Trophoblast cell (in vitro differentiated cells and primary cell): Measurements from ENCODE around the gene RNF34.

Experiments
- DNase-seq, 2 donors: peaks; one replicate each; pipeline ENCODE4 v3.0.0-alpha.2; 2016
- H2AFZ ChIP-seq: 2 replicates; pipeline ENCODE4 v1.6.1; 2013; ENCODE audit warnings: low read length, moderate library complexity, mild to moderate bottlenecking; ENCODE audit not compliant: insufficient read depth, poor library complexity
- H2AK5ac ChIP-seq: 2 replicates; pipeline ENCODE4 v1.6.1; 2013; ENCODE audit warnings: mild to moderate bottlenecking, low read length
- H2BK120ac ChIP-seq: 2 replicates; pipeline ENCODE4 v1.6.1; 2013; ENCODE audit warnings: low read length, mild to moderate bottlenecking, moderate library complexity; ENCODE audit not compliant: insufficient read depth, poor library complexity
- H2BK12ac ChIP-seq: 2 replicates; pipeline ENCODE4 v1.6.1; 2013; ENCODE audit warnings: mild to moderate bottlenecking, low read length, moderate library complexity
- H2BK5ac ChIP-seq: 2 replicates; pipeline ENCODE4 v1.6.1; 2013; ENCODE audit warnings: low read length, low read depth, moderate library complexity, mild to moderate bottlenecking; ENCODE audit not compliant: poor library complexity
- H3K14ac ChIP-seq: 2 replicates; pipeline ENCODE4 v1.6.1; 2013; ENCODE audit warnings: mild to moderate bottlenecking, low read length
- H3K18ac ChIP-seq: 2 replicates; pipeline ENCODE4 v1.6.1; 2013; ENCODE audit warnings: mild to moderate bottlenecking, low read length
- H3K23ac ChIP-seq: 2 replicates; pipeline ENCODE4 v1.6.1; 2013; ENCODE audit warnings: low read length
- H3K27ac ChIP-seq: 2 replicates; pipeline ENCODE4 v1.5.1; 2013; ENCODE audit warnings: low read depth, mild to moderate bottlenecking, inconsistent platforms, low read length, moderate library complexity
- H3K27me3 ChIP-seq: 2 replicates; pipeline ENCODE4 v1.6.1; 2013; ENCODE audit warnings: inconsistent platforms, mild to moderate bottlenecking, low read length, moderate library complexity; ENCODE audit not compliant: insufficient read depth
- H3K36me3 ChIP-seq, 2 experiments: 1 replicate in 1 of 2; 2 replicates in 1 of 2; pipeline ENCODE4 v1.6.1; 2013; ENCODE audit warnings: low read length in 2 of 2, mild to moderate bottlenecking in 2 of 2, moderate library complexity in 1 of 2; ENCODE audit not compliant: insufficient read depth in 2 of 2, control insufficient read depth in 1 of 2
- H3K4ac ChIP-seq: 2 replicates; pipeline ENCODE4 v1.6.1; 2013; ENCODE audit warnings: low read depth, mild to moderate bottlenecking, low read length, moderate library complexity
- H3K4me1 ChIP-seq, 2 experiments: 1 replicate in 1 of 2; 2 replicates in 1 of 2; pipeline ENCODE4 v1.6.1; 2013; ENCODE audit warnings: low read length in 2 of 2, mild to moderate bottlenecking in 2 of 2, moderate library complexity in 1 of 2; ENCODE audit not compliant: insufficient read depth in 2 of 2, control insufficient read depth in 1 of 2
- H3K4me2 ChIP-seq: 2 replicates; pipeline ENCODE4 v1.6.1; 2013; ENCODE audit warnings: inconsistent platforms, mild to moderate bottlenecking, low read length, moderate library complexity
- H3K4me3 ChIP-seq: 2 replicates; pipeline ENCODE4 v1.5.1; 2013; ENCODE audit warnings: mild to moderate bottlenecking, low read depth, low read length, inconsistent platforms
- H3K79me1 ChIP-seq: one replicate; pipeline ENCODE4 v1.6.1; 2013; ENCODE audit warnings: low read length
- H3K79me2 ChIP-seq: 2 replicates; pipeline ENCODE4 v1.6.1; 2013; ENCODE audit warnings: low read length, mild to moderate bottlenecking; ENCODE audit not compliant: control insufficient read depth, insufficient read depth, poor library complexity
- H3K9ac ChIP-seq: 2 replicates; pipeline ENCODE4 v1.6.1; 2013; ENCODE audit warnings: mild to moderate bottlenecking, low read length
- H3K9me3 ChIP-seq: 2 replicates; pipeline ENCODE4 v1.6.1; 2013; ENCODE audit warnings: low read depth, mild to moderate bottlenecking, control low read depth, inconsistent platforms, low read length; ENCODE audit not compliant: insufficient read depth
- H4K12ac ChIP-seq: 2 replicates; pipeline ENCODE4 v1.6.1; 2013; ENCODE audit warnings: low read depth, mild to moderate bottlenecking, low read length, moderate library complexity
- H4K8ac ChIP-seq: 2 replicates; pipeline ENCODE4 v1.6.1; 2013; ENCODE audit warnings: low read depth, mild to moderate bottlenecking, low read length, moderate library complexity
- H4K91ac ChIP-seq: one replicate; pipeline ENCODE4 v1.6.1; 2013; ENCODE audit warnings: low read depth, mild to moderate bottlenecking, low read length, moderate library complexity
- WGBS: extraction: QIAGEN DNeasy Blood & Tissue Kit; methylation state at CpG from one replicate; pipeline ENCODE4 v1.1.7; 2013; ENCODE audit warnings: missing lambda C conversion rate; ENCODE audit not compliant: insufficient read length, insufficient coverage; ENCODE audit errors: extremely low coverage; 5-methylcytosine and 5-hydroxymethylcytosine counted together

RNF34 gene

DNA sequence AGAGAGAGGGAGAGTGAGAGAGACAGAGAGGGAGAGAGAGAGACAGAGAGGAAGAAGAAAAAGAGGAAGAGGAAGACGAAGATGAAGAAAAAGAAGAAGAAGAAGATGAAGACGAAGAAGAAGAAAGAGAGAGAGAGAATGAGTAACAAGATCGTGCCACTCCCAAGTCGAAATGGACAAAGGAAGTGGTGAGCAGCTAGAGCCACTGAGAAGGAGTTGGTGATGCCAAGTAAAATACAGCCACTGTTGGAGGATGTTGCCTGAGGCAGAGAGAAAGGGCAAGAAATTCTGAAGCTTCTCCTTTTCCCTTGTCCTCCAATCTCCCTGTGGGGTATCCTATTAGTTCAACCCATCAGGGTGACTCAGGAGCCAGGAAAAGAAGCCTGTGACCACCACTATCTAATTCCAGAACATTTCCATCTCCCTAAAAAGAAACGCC lies 35.2 kb upstream of the RNF34 start:
- 100% methylated on average over 2 of the region's 5 CpGs for WGBS
- no peak overlapping the region for H3K18ac ChIP-seq
- H3K4ac ChIP-seq: no peak overlapping the region
- no peaks in the 10 kb centered on the region for H3K9me3 ChIP-seq
- H2BK5ac ChIP-seq: no peak overlapping the region
- no peaks in the 10 kb centered on the region for H3K4me1 ChIP-seq
- no peak overlapping the region for H4K91ac ChIP-seq
- no peaks in the 10 kb centered on the region for H3K27me3 ChIP-seq
- H4K12ac ChIP-seq: no peak overlapping the region
- H2BK12ac ChIP-seq: no peak overlapping the region
- no peak overlapping the region for H3K4me3 ChIP-seq
- no peak overlapping the region for H3K14ac ChIP-seq
- H3K79me1 ChIP-seq: no peaks in the 10 kb centered on the region
- H3K23ac ChIP-seq: no peak overlapping the region
- H2AK5ac ChIP-seq: no peak overlapping the region
- DNase-seq: no peak
- no peak overlapping the region for H4K8ac ChIP-seq
- no peaks in the 10 kb centered on the region for H3K36me3 ChIP-seq
- H2BK120ac ChIP-seq: no peak overlapping the region
- H3K4me2 ChIP-seq: no peak overlapping the region
- H3K27ac ChIP-seq: no peak overlapping the region
- H3K79me2 ChIP-seq: no peaks in the 10 kb centered on the region
- H3K9ac ChIP-seq: no peak overlapping the region
- no peak overlapping the region for H2AFZ ChIP-seq

DNA sequence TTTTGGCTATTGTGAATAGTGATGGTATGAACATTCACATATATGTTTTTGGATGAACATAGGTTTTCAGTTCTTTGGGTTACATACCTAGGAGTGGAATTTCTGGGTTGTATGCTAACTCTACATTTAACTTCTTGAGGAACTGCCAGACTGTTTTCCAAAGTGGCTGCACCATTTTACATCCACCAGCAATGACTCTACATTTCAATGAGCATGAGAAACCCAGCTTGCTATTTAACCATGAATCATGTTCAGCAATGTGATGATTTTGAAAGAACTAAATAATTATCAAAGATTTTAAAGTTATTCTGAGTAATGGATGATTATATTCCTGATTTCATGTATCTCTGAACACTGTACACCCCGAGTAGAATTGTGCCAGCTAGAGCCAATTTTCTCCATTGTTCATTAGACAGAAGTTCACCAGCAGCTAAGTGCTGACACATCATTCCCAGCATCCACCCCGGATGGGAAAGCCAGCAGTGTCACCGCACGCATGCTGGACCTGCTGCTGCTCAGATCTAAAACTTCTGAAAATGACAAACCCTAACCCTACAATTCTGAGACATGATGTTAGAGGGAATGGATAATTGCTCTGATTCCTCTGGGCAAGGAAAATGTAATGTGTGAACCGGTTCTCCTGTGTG lies 34.4 kb upstream of the RNF34 start:
- Histone ChIP-seq H3K27me3 (no peaks in the 10 kb centered on the region), H3K14ac (no peak overlapping the region), H3K23ac (no peak overlapping the region), H3K79me1 (no peaks in the 10 kb centered on the region), H3K18ac (no peak overlapping the region), H4K8ac (no peak overlapping the region), H2BK120ac (no peak overlapping the region), H3K36me3 (no peaks in the 10 kb centered on the region), H3K27ac (no peak overlapping the region), H2AFZ (no peak overlapping the region), H3K9me3 (no peaks in the 10 kb centered on the region), H4K91ac (no peak overlapping the region), H3K9ac (no peak overlapping the region), H3K79me2 (no peaks in the 10 kb centered on the region), H2BK5ac (no peak overlapping the region), H3K4me2 (no peak overlapping the region), H3K4me3 (no peak overlapping the region), H3K4me1 (no peaks in the 10 kb centered on the region), H2AK5ac (no peak overlapping the region), H4K12ac (no peak overlapping the region), H2BK12ac (no peak overlapping the region), H3K4ac (no peak overlapping the region)
- no CpG with 5 or more reads among the region's 5 CpGs for WGBS
- no peak for DNase-seq

DNA sequence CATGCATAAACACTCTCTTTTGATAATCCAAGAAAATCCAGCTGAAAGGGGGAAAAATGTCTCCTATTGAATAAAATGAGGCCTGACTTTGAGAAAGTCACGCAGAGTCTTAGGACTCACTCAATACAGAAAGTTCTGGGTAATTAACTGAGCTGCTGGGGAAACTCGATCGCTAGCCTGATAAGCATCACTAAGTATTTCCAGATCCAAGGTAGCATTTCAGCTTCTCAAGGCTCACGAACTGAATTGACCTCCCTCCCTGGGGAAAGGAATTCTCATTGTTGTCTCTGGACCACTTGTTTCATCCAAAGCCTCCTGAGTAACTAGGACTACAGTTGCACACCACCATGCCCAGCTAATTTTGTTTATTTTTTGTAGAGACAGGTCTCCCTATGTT lies 33.9 kb upstream of the RNF34 start:
- Histone ChIP-seq H3K9me3 (no peaks in the 10 kb centered on the region), H3K14ac (no peak overlapping the region), H3K36me3 (no peaks in the 10 kb centered on the region), H2AK5ac (no peak overlapping the region), H3K79me1 (no peaks in the 10 kb centered on the region), H2BK120ac (no peak overlapping the region), H2BK12ac (no peak overlapping the region), H2BK5ac (no peak overlapping the region), H3K79me2 (no peaks in the 10 kb centered on the region), H3K27me3 (no peaks in the 10 kb centered on the region), H3K23ac (no peak overlapping the region), H3K27ac (no peak overlapping the region), H3K18ac (no peak overlapping the region), H4K12ac (no peak overlapping the region), H3K4me1 (no peaks in the 10 kb centered on the region), H2AFZ (no peak overlapping the region), H3K9ac (no peak overlapping the region), H4K91ac (no peak overlapping the region), H3K4me3 (no peak overlapping the region), H3K4ac (no peak overlapping the region), H4K8ac (no peak overlapping the region), H3K4me2 (no peak overlapping the region)
- no CpG with 5 or more reads among the region's 4 CpGs for WGBS
- DNase-seq: no peak

DNA sequence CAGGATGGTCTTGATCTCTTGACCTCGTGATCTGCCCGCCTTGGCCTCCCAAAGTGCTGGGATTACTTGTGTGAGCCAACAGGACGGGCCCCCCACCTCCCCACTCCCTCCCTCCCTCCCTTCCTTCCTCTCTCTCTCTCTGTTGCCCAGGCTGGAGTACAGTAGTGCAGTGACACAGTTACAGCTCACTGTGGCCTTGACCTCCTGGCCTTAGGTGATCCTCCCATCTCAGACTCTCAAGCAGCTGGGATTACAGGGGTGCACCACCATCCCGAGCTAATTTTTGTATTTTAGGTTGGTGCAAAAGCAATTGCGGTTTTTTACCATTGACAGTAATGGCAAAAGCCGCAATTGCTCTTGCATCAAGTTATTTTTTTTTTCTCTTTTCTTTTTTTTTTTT lies 28.5 kb upstream of the RNF34 start:
- Histone ChIP-seq H3K4ac (no peak overlapping the region), H2BK120ac (no peak overlapping the region), H3K4me1 (no peaks in the 10 kb centered on the region), H3K4me2 (no peak overlapping the region), H3K79me1 (no peaks in the 10 kb centered on the region), H4K8ac (no peak overlapping the region), H2BK5ac (no peak overlapping the region), H3K14ac (no peak overlapping the region), H3K27ac (no peak overlapping the region), H3K27me3 (no peaks in the 10 kb centered on the region), H4K12ac (no peak overlapping the region), H2AK5ac (no peak overlapping the region), H2BK12ac (no peak overlapping the region), H4K91ac (no peak overlapping the region), H3K79me2 (no peaks in the 10 kb centered on the region), H2AFZ (no peak overlapping the region), H3K23ac (no peak overlapping the region), H3K18ac (no peak overlapping the region), H3K9ac (no peak overlapping the region), H3K36me3 (no peaks in the 10 kb centered on the region), H3K9me3 (no peaks in the 10 kb centered on the region), H3K4me3 (no peak overlapping the region)
- DNase-seq: no peak
- WGBS: no CpG with 5 or more reads among the region's 6 CpGs
